Adrenal gland (tissue), 5 donors: ENCODE results near the gene FAM228A.

Source experiments
- CTCF ChIP-seq, 6 experiments: fragments of 450-650 bp in 4 of 6; fragments of 200-600 bp in 2 of 6; sonication (generic) in 1 of 6; IDR thresholded peaks; 1 replicate in 5 of 6; 2 replicates in 1 of 6; pipeline versions ENCODE4 v1.5.1 to v1.8.0; 2016 to 2021; ENCODE audit warnings: antibody characterized with exemption in 6 of 6, mild to moderate bottlenecking in 2 of 6, moderate library complexity in 1 of 6
- POLR2A ChIP-seq, 2 donors: fragments of 450-650 bp; IDR thresholded peaks; one replicate each; pipeline ENCODE4 v1.6.1; 2017; ENCODE audit warnings: antibody characterized with exemption in 2 of 2, mild to moderate bottlenecking in 2 of 2, moderate library complexity in 1 of 2
- donor health status: DM: no; HTN: no; CAD: no.

GRCh38 chr2:24153478-24153877 lies 21.4 kb upstream of the FAM228A start:
- TF ChIP-seq CTCF (IDR thresholded peaks at IDR 0.05) (no peak), POLR2A (IDR thresholded peaks at IDR 0.05) (no peak)
